HepG2 (cell line): ENCODE data around the gene MRPS14. TPM values are rescaled to one million over a fixed set of nuclear protein-coding genes. Genes with fewer than 3 reads are reported as not detected.

ENCODE experiments used
- ATAC-seq: fragments of 200-7000 bp; cut with Tn5 transposase; 3 replicates; pipeline ENCODE4 v1.9.1; 2020; ENCODE audit warnings: mild to moderate bottlenecking, moderate library complexity
- BruUV-seq: library from RNA; stranded (reverse); fragments of 400-500 nt; replicated peaks from 2 replicates; lab custom pipeline; 2021; lab: Mats Ljungman, UMichigan
- CTCF ChIA-PET: fragments of 300-600 bp; formaldehyde crosslinking; extraction: SDS; loops from one replicate; lab custom pipeline; 2021; ENCODE audit warnings: low total read pairs, inconsistent platforms, low intra/inter-chr PET ratio; lab: Yijun Ruan, JAX
- POLR2A ChIA-PET: fragments of 350-600 bp; sonication (Branson Sonifier 250); formaldehyde crosslinking; loops from one replicate; lab custom pipeline; 2020; ENCODE audit warnings: antibody characterized with exemption, inconsistent platforms; lab: Yijun Ruan, JAX
- DNase-seq: peaks from one replicate; pipeline ENCODE4 v3.0.0-alpha.2; 2015; ENCODE audit warnings: low spot score
- FAIRE-seq: peaks from 3 replicates; lab custom pipeline; 2011; peaks lifted over from hg19 to GRCh38; lab: Jason Lieb, UNC
- H2AFZ ChIP-seq: one replicate; pipeline ENCODE4 v1.6.1; 2011; ENCODE audit warnings: low read length, inconsistent platforms
- H3K27ac ChIP-seq: fragments of 300-600 bp; 3 replicates; pipeline ENCODE4 v1.8.0; 2011; ENCODE audit warnings: mixed run types, mild to moderate bottlenecking, mixed read lengths, low read length, inconsistent platforms; ENCODE audit not compliant: insufficient read depth; ENCODE audit errors: extremely low read length
- H3K27me3 ChIP-seq, 2 experiments: fragments of 200-600 bp in 1 of 2; 2 replicates in 1 of 2; 3 replicates in 1 of 2; pipeline versions ENCODE4 v1.6.0 to v1.8.0; 2011; ENCODE audit warnings: low read length in 2 of 2, mild to moderate bottlenecking in 2 of 2, moderate library complexity in 2 of 2, inconsistent platforms in 1 of 2; ENCODE audit not compliant: insufficient read depth in 2 of 2, control insufficient read depth in 1 of 2
- H3K36me3 ChIP-seq, 2 experiments: fragments of 200-600 bp in 1 of 2; replicated peaks in 1 of 2; 2 replicates in 1 of 2; 3 replicates in 1 of 2; pipeline versions ENCODE4 v1.5.1 to v1.8.0; 2011; ENCODE audit warnings: low read length in 2 of 2, inconsistent platforms in 1 of 2; ENCODE audit not compliant: insufficient read depth in 2 of 2, control insufficient read depth in 1 of 2
- H3K4me1 ChIP-seq: 2 replicates; pipeline ENCODE4 v1.5.1; 2012; ENCODE audit warnings: low read length, inconsistent platforms; ENCODE audit not compliant: insufficient read depth
- H3K4me2 ChIP-seq: 2 replicates; pipeline ENCODE4 v1.6.0; 2011; ENCODE audit warnings: low read depth, low read length, inconsistent platforms
- H3K4me3 ChIP-seq, 3 experiments: fragments of 200-600 bp in 1 of 3; sonication (generic), shearing (Covaris generic) in 1 of 3; replicated peaks in 1 of 3; 2 replicates each; pipeline ENCODE4 v1.5.1; 2011 to 2016; ENCODE audit warnings: low read length in 3 of 3, inconsistent platforms in 2 of 3, low read depth in 2 of 3, mild to moderate bottlenecking in 2 of 3, control low read depth in 1 of 3, mixed read lengths in 1 of 3; ENCODE audit not compliant: insufficient read depth in 1 of 3
- H3K79me2 ChIP-seq: one replicate; pipeline ENCODE4 v1.6.1; 2011; ENCODE audit warnings: low read length, inconsistent platforms; ENCODE audit not compliant: insufficient read depth
- H3K9ac ChIP-seq: 2 replicates; pipeline ENCODE4 v1.6.0; 2011; ENCODE audit warnings: mild to moderate bottlenecking, low read depth, low read length, inconsistent platforms; ENCODE audit not compliant: insufficient read depth
- H3K9me3 ChIP-seq: 2 replicates; pipeline ENCODE4 v1.5.1; 2012; ENCODE audit warnings: mild to moderate bottlenecking, low read length
- H4K20me1 ChIP-seq: 2 replicates; pipeline ENCODE4 v1.6.0; 2011; ENCODE audit warnings: inconsistent platforms, mild to moderate bottlenecking, low read length, moderate library complexity; ENCODE audit not compliant: insufficient read depth
- CEBPB ChIP-seq: IDR thresholded peaks from 2 replicates; pipeline ENCODE4 v1.6.1; 2011; ENCODE audit warnings: low read depth, low read length, improper control_type of control experiment, borderline replicate concordance
- FOXP1 ChIP-seq, 2 experiments: fragments of 450-650 bp in 1 of 2; IDR thresholded peaks; 2 replicates each; pipeline ENCODE4 v1.6.1; 2017 to 2018; ENCODE audit warnings: antibody characterized with exemption in 1 of 2
- HNF4A ChIP-seq: sonication (generic); formaldehyde crosslinking; IDR thresholded peaks from 2 replicates; pipeline ENCODE4 v1.4.0; 2020; ENCODE audit warnings: missing genetic modification reagents
- MAZ ChIP-seq, 2 experiments: sonication (generic) in 1 of 2; formaldehyde crosslinking in 1 of 2; IDR thresholded peaks; 2 replicates each; pipeline versions ENCODE4 v1.5.0 to v1.6.1; 2012 to 2020; ENCODE audit warnings: low read depth in 2 of 2, mild to moderate bottlenecking in 2 of 2, borderline replicate concordance in 1 of 2, improper control_type of control experiment in 1 of 2, low read length in 1 of 2, missing genetic modification reagents in 1 of 2, moderate library complexity in 1 of 2
- MIER3 ChIP-seq: IDR thresholded peaks from 2 replicates; pipeline ENCODE4 v1.6.1; 2016; ENCODE audit warnings: missing compliant biosample characterization, borderline replicate concordance
- MXD4 ChIP-seq: IDR thresholded peaks from 2 replicates; pipeline ENCODE4 v1.6.1; 2016; ENCODE audit warnings: mild to moderate bottlenecking, missing biosample characterization, missing genetic modification reagents
- ZBTB7A ChIP-seq: sonication (generic); formaldehyde crosslinking; IDR thresholded peaks from 2 replicates; pipeline ENCODE4 v1.8.0; 2022; ENCODE audit warnings: mild to moderate bottlenecking, missing genetic modification reagents
- ZNF280D ChIP-seq: sonication (generic); formaldehyde crosslinking; IDR thresholded peaks from 2 replicates; pipeline ENCODE4 v1.5.1; 2020; ENCODE audit warnings: mild to moderate bottlenecking, missing genetic modification reagents
- ZNF619 ChIP-seq: sonication (generic); formaldehyde crosslinking; IDR thresholded peaks from 2 replicates; pipeline ENCODE4 v1.4.0; 2020; ENCODE audit warnings: mild to moderate bottlenecking, missing genetic modification reagents
- ZNF816 ChIP-seq: sonication (generic); formaldehyde crosslinking; IDR thresholded peaks from 2 replicates; pipeline ENCODE4 v1.8.0; 2022; ENCODE audit warnings: missing genetic modification reagents, mild to moderate bottlenecking, borderline replicate concordance
- ZSCAN21 ChIP-seq: sonication (generic); formaldehyde crosslinking; IDR thresholded peaks from 2 replicates; pipeline ENCODE4 v1.8.0; 2022; ENCODE audit warnings: mild to moderate bottlenecking, missing genetic modification reagents, moderate library complexity, borderline replicate concordance
- WGBS: methylation state at CpG from one replicate; pipeline ENCODE4 v1.1.6; 2017; ENCODE audit warnings: low lambda C conversion rate; 5-methylcytosine and 5-hydroxymethylcytosine counted together
- in situ Hi-C: cut with HindIII; loops from 2 replicates; pipeline ENCODE4 v1.10.0; 2017; ENCODE audit warnings: low pct_unique_long_range_greater_than_20kb; ENCODE audit not compliant: extremely low pct_ligation_motif_present
- intact Hi-C: fragments of 100-400 bp; cut with micrococcal nuclease; formaldehyde crosslinking; loops from one replicate; pipeline ENCODE4 v1.10.0; 2022; ENCODE audit not compliant: unreplicated experiment
- polyA plus RNA-seq, 8 experiments: library from polyadenylated mRNA; depleted of rRNA in 3 of 8; stranded (reverse) in 7 of 8; unstranded in 1 of 8; fragments of >200 nt; fragmentation: Illumina TruSeq in 4 of 8; extraction: Trizol in 4 of 8; gene quantifications; 2 replicates each; pipeline versions ENCODE4 v1.2.1 to v1.2.3, GENCODE V29; 2011 to 2016; ENCODE audit warnings: low read depth in 4 of 8, missing spikeins in 1 of 8, mixed read lengths in 1 of 8; ENCODE audit not compliant: insufficient read depth in 1 of 8
- total RNA-seq, 5 experiments: library from RNA; depleted of rRNA; stranded (reverse); fragments of >200 nt; fragmentation: Illumina TruSeq; extraction: Trizol; gene quantifications; 2 replicates each; pipeline ENCODE4 v1.2.3, GENCODE V29; 2016; ENCODE audit warnings: low read depth in 1 of 5
- TF ChIP-seq, protein P1 (sequence below): sonication (generic); formaldehyde crosslinking; IDR thresholded peaks from 2 replicates; pipeline ENCODE4 v1.4.0; 2020; ENCODE audit warnings: missing genetic modification reagents

MRPS14 gene
- total and polyA plus RNA-seq, 2 of the 13 experiments (the other 11 are each of a cell fraction or from before 2014, with no cell fraction given) = 36.6 to 43.2 TPM

GRCh38 chr1:175043824-175044223, 20.6 kb upstream of the MRPS14 start:
- TF ChIP-seq HNF4A = no peak
- TF ChIP-seq FOXP1 (IDR thresholded peaks at IDR 0.05) = no peak
- TF ChIP-seq FOXP1 (CRISPR knock-in tag; IDR thresholded peaks at IDR 0.05) = no peak
- no peak for TF ChIP-seq ZNF619 (CRISPR knock-in tag)
- no peak for TF ChIP-seq MAZ (IDR thresholded peaks at IDR 0.05; ENCODE audit: borderline replicate concordance, low read depth, low read length)
- TF ChIP-seq MAZ (CRISPR knock-in tag; IDR thresholded peaks at IDR 0.05; ENCODE audit: low read depth) = no peak
- no peak for TF ChIP-seq ZNF816
- no peak for TF ChIP-seq CEBPB
- no peak for TF ChIP-seq ZBTB7A
- TF ChIP-seq MXD4 (CRISPR knock-in tag) = no peak
- no peak for TF ChIP-seq MIER3 (CRISPR knock-in tag)
- no peak for TF ChIP-seq ZNF280D
- TF ChIP-seq ZSCAN21 (CRISPR knock-in tag) = no peak
- TF ChIP-seq, protein P1, sequence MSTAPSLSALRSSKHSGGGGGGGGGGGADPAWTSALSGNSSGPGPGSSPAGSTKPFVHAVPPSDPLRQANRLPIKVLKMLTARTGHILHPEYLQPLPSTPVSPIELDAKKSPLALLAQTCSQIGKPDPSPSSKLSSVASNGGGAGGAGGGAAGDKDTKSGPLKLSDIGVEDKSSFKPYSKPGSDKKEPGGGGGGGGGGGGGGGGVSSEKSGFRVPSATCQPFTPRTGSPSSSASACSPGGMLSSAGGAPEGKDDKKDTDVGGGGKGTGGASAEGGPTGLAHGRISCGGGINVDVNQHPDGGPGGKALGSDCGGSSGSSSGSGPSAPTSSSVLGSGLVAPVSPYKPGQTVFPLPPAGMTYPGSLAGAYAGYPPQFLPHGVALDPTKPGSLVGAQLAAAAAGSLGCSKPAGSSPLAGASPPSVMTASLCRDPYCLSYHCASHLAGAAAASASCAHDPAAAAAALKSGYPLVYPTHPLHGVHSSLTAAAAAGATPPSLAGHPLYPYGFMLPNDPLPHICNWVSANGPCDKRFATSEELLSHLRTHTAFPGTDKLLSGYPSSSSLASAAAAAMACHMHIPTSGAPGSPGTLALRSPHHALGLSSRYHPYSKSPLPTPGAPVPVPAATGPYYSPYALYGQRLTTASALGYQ (CRISPR knock-in tag) = no peak
- TF ChIP-seq, all 625 proteins: peak for 0
- no peaks in the 10 kb centered on the region for H3K79me2 ChIP-seq
- H3K4me2 ChIP-seq = no peak overlapping the region
- H3K27me3 ChIP-seq = no peaks in the 10 kb centered on the region
- ChIA-PET POLR2A (no interaction called here), CTCF (no interaction called here)
- BruUV-seq = no TSS peak
- no peak overlapping the region for H3K9ac ChIP-seq
- FAIRE-seq (no peak), DNase-seq (no peak), ATAC-seq (no peak)
- intact Hi-C loops = no loop called here
- H2AFZ ChIP-seq = no peak overlapping the region
- H3K9me3 ChIP-seq = no peaks in the 10 kb centered on the region
- no peak overlapping the region for H3K4me3 ChIP-seq
- H3K4me1 ChIP-seq = peaks cover 14% of the 10 kb centered on the region
- H4K20me1 ChIP-seq = no peaks in the 10 kb centered on the region
- in situ Hi-C loops = loop anchor here (5.0 kb wide), 1 partner anchor 73 kb away; no protein-coding TSS in a partner anchor
- WGBS = 45% methylated on average over 13 of the region's 19 CpGs
- no peaks in the 10 kb centered on the region for H3K36me3 ChIP-seq
- H3K27ac ChIP-seq = no peak overlapping the region
